NT2/D1 (cell line): ENCODE measurements around the gene EDC3.

Experiments
- DNase-seq: peaks from one replicate; pipeline ENCODE4 v3.0.0-alpha.2; 2011; ENCODE audit warnings: low read depth, low spot score
- H3K27me3 ChIP-seq: 2 replicates; pipeline ENCODE4 v1.6.0; 2011; ENCODE audit warnings: mild to moderate bottlenecking; ENCODE audit not compliant: insufficient read length, insufficient read depth
- H3K36me3 ChIP-seq: 2 replicates; pipeline ENCODE4 v1.6.1; 2011; ENCODE audit warnings: mild to moderate bottlenecking, low read length, mixed read lengths; ENCODE audit not compliant: insufficient read depth, insufficient read length
- H3K4me1 ChIP-seq: 2 replicates; pipeline ENCODE4 v1.5.1; 2011; ENCODE audit not compliant: insufficient read depth, insufficient read length
- H3K4me3 ChIP-seq: 2 replicates; pipeline ENCODE4 v1.5.1; 2011; ENCODE audit warnings: low read depth; ENCODE audit not compliant: insufficient read length
- H3K9ac ChIP-seq: 2 replicates; pipeline ENCODE4 v1.6.0; 2011; ENCODE audit warnings: low read depth; ENCODE audit not compliant: insufficient read length
- H3K9me3 ChIP-seq: 2 replicates; pipeline ENCODE4 v1.5.1; 2011; ENCODE audit warnings: mild to moderate bottlenecking, low read length; ENCODE audit not compliant: insufficient read depth
- SUZ12 ChIP-seq: IDR thresholded peaks from 2 replicates; pipeline ENCODE4 v1.6.1; 2011; ENCODE audit not compliant: insufficient read length, insufficient read depth; ENCODE audit errors: extremely low read depth
- YY1 ChIP-seq: IDR thresholded peaks from 2 replicates; pipeline ENCODE4 v1.6.1; 2011; ENCODE audit not compliant: insufficient read length, insufficient read depth
- ZNF274 ChIP-seq: IDR thresholded peaks from 2 replicates; pipeline ENCODE4 v1.6.1; 2011; ENCODE audit warnings: mild to moderate bottlenecking, low read depth, low read length

EDC3 gene

DNA sequence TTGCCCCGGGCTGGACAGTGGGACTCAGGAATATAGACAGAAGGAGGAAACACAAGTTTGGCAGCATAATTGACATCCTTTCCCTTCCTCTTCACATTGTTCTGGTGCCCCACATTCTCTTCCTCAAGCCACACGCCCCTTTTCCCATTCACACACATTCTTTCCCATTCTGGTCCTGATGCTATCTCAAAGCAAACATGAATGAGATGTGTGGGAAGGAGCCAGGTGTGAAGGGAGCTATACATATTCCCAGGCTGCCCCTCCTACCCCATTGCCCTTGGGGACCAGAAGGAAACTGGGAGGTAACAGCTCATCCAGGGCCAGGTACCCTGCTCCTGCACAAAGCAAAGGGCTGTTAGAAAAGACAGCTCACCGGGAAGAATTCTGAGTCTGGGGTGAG is 103.6 kb downstream of the EDC3 start:
- Histone ChIP-seq H3K27me3 (no peaks in the 10 kb centered on the region), H3K9ac (no peak overlapping the region), H3K4me3 (no peak overlapping the region), H3K4me1 (peaks cover 13% of the 10 kb centered on the region), H3K36me3 (peaks cover 79% of the 10 kb centered on the region), H3K9me3 (no peaks in the 10 kb centered on the region)
- DNase-seq, result no peak
- no peak for TF ChIP-seq ZNF274
- TF ChIP-seq SUZ12, result no peak
- TF ChIP-seq YY1, result no peak

DNA sequence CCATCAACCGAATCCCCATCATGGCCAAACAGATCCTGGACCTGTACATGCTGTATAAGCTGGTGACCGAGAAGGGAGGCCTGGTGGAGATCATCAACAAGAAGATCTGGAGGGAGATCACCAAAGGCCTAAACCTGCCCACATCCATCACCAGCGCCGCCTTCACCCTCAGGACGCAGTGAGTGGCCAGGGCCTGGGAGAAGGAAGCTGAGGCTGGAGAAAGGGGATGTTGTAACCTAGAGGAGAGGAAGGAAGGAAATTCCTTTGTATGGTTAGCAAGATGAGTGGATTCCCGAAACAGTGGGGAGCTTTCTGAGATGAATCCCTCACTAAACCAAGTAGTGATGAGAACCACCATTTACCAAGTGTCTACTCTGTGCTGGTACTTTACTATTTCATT is 106.0 kb downstream of the EDC3 start:
- no peak for DNase-seq
- TF ChIP-seq SUZ12 (no peak), ZNF274 (no peak), YY1 (no peak)
- Histone ChIP-seq H3K9me3 (no peaks in the 10 kb centered on the region), H3K27me3 (no peaks in the 10 kb centered on the region), H3K36me3 (peaks cover 84% of the 10 kb centered on the region), H3K4me1 (peaks cover 17% of the 10 kb centered on the region), H3K9ac (no peak overlapping the region), H3K4me3 (no peak overlapping the region)

DNA sequence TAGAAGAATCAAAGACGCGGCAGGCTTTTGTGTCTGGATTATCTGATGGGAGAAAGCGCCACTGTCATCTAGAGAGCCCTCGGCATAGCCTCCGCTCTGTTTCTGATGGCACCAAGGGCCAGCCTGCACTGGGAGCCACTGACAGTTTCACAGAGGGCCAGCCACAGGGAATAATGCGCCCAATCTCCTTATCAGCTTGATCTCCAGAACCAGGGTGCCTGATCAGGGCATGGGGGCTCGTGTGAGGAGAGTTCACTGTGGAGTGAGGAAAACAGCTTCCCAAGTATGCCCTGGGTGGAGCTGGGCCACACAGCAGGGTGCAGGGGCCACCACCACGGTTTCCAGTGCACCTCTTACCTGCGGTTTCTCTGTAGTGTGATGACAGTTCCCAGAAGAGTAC is 110.0 kb downstream of the EDC3 start:
- TF ChIP-seq YY1 (no peak), SUZ12 (no peak), ZNF274 (no peak)
- Histone ChIP-seq H3K36me3 (peaks cover 69% of the 10 kb centered on the region), H3K4me1 (peaks cover 22% of the 10 kb centered on the region), H3K9ac (no peak overlapping the region), H3K9me3 (no peaks in the 10 kb centered on the region), H3K4me3 (no peak overlapping the region), H3K27me3 (no peaks in the 10 kb centered on the region)
- DNase-seq, result no peak

DNA sequence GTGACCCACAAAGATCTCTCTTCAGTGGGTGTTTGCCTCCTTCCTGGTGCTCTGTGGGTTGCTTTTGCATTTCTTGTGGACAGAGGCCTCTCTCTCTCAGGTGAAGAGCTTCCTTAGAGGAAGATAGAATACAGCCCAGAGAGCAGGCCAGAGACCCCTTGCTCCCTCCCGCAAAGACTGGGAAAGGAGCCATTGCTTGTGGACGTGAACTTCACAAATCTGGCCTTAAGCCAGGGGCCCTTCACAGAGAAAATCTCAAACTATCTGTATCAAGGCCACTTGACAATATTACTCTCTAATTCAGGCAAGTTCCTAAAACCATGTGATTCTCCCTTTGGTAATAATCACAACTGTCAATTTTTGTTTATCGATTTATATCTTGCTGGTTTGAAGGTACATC is 110.6 kb downstream of the EDC3 start:
- no peak for TF ChIP-seq SUZ12
- TF ChIP-seq YY1, result no peak
- no peak for TF ChIP-seq ZNF274
- no peak overlapping the region for H3K4me3 ChIP-seq
- H3K27me3 ChIP-seq, result no peaks in the 10 kb centered on the region
- H3K4me1 ChIP-seq, result peaks cover 22% of the 10 kb centered on the region
- DNase-seq, result no peak
- no peaks in the 10 kb centered on the region for H3K9me3 ChIP-seq
- H3K9ac ChIP-seq, result no peak overlapping the region
- peaks cover 69% of the 10 kb centered on the region for H3K36me3 ChIP-seq

DNA sequence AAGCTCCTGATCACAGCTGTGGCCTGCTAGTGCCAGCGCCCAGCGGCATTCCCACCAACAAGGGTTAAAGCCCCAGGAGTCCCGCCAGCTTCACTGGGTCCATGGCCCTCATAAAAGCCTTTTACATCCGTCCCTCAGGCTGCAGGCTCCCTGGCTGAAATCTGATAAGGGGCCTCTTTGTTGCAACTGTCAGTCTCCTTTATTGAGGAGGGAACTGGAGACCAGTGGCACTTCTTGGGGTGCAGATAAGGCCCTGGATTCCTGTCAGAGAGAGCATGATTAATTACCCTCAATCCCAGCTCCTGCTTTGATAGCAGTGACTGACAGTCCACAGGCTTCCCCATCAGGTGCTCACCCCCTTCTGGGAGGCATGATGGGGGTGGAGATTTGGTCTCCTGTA is 111.0 kb downstream of the EDC3 start:
- no peak overlapping the region for H3K4me3 ChIP-seq
- H3K9ac ChIP-seq, result no peak overlapping the region
- no peaks in the 10 kb centered on the region for H3K27me3 ChIP-seq
- H3K4me1 ChIP-seq, result peaks cover 22% of the 10 kb centered on the region
- peaks cover 69% of the 10 kb centered on the region for H3K36me3 ChIP-seq
- H3K9me3 ChIP-seq, result no peaks in the 10 kb centered on the region
- TF ChIP-seq SUZ12 (no peak), ZNF274 (no peak), YY1 (no peak)
- DNase-seq, result no peak

DNA sequence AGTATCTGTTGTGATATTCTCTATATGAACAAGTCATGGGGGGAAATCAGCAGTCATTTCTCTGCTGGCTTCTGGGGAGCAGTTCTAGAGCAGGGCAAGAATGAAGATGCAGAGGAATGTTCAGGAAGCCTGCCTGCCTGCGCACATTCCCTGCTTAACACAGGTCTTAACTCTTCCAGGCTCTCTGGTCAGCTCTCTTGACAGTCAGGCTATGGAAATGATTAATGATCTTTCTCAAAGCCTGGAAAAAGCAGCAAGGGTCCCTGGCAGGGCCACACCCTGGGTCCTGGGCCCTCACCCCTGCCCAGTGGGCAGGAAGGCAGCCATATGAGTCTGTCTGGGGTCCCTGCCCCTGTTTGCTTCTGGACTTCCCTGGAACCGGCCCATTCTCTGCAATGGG is 111.6 kb downstream of the EDC3 start:
- Histone ChIP-seq H3K9me3 (no peaks in the 10 kb centered on the region), H3K9ac (peak overlapping the region; percentile 7), H3K27me3 (no peaks in the 10 kb centered on the region), H3K4me1 (peaks cover 19% of the 10 kb centered on the region), H3K36me3 (peaks cover 67% of the 10 kb centered on the region), H3K4me3 (no peak overlapping the region)
- DNase-seq, result no peak
- TF ChIP-seq SUZ12 (no peak), YY1 (no peak), ZNF274 (no peak)
